Activated CD8-positive, alpha-beta T cell treated with anti-CD3 and anti-CD28 coated beads for 36 hours (primary cell): ENCODE measurements around the gene COL4A1. TPM values are rescaled to one million over a fixed set of nuclear protein-coding genes. Genes with fewer than 3 reads are reported as not detected.

ENCODE experiments used
- ATAC-seq: fragments of 200-7000 bp; cut with Tn5 transposase; one replicate; pipeline ENCODE4 v1.10.0; 2021; ENCODE audit warnings: mild to moderate bottlenecking, moderate library complexity
- CTCF ChIA-PET: fragments of 350-600 bp; sonication (Branson Sonifier 250); formaldehyde crosslinking; loops from one replicate; lab custom pipeline; 2021; ENCODE audit warnings: antibody characterized with exemption; lab: Charles Lee
- POLR2A ChIA-PET: fragments of 350-600 bp; sonication (Branson Sonifier 250); formaldehyde crosslinking; loops from one replicate; lab custom pipeline; 2021; ENCODE audit warnings: antibody characterized with exemption; lab: Charles Lee
- DNase-seq: peaks from one replicate; pipeline ENCODE4 v3.0.0-alpha.2; 2020
- H3K27ac Mint-ChIP-seq: one replicate; pipeline ENCODE4 v1.8.0; 2021; ENCODE audit warnings: mild to moderate bottlenecking, mixed read lengths
- H3K27me3 Mint-ChIP-seq: one replicate; pipeline ENCODE4 v1.8.0; 2021; ENCODE audit warnings: mixed read lengths
- H3K36me3 Mint-ChIP-seq: one replicate; pipeline ENCODE4 v1.8.0; 2021; ENCODE audit warnings: low read depth, mixed read lengths
- H3K4me1 Mint-ChIP-seq: one replicate; pipeline ENCODE4 v1.8.0; 2021; ENCODE audit warnings: low read depth, mixed read lengths
- H3K4me3 Mint-ChIP-seq: one replicate; pipeline ENCODE4 v1.8.0; 2021; ENCODE audit warnings: mild to moderate bottlenecking, moderate library complexity, mixed read lengths
- H3K9me3 Mint-ChIP-seq: one replicate; pipeline ENCODE4 v1.8.0; 2021; ENCODE audit warnings: mixed read lengths
- intact Hi-C: fragments of 100-400 bp; cut with micrococcal nuclease; formaldehyde crosslinking; loops from one replicate; pipeline ENCODE4 v1.10.0; 2022
- total RNA-seq, 2 experiments: library from RNA; stranded (reverse); gene quantifications; one replicate each; pipeline ENCODE4 v1.2.3, GENCODE V29; 2021
- TF ChIP-seq, protein P1 (sequence below): fragments of 200-600 bp; IDR thresholded peaks from one replicate; pipeline ENCODE4 v1.8.0; 2022; ENCODE audit warnings: antibody characterized with exemption, mild to moderate bottlenecking

The COL4A1 gene
- total RNA-seq, 2 experiments from 2014 or later, result not detected

DNA sequence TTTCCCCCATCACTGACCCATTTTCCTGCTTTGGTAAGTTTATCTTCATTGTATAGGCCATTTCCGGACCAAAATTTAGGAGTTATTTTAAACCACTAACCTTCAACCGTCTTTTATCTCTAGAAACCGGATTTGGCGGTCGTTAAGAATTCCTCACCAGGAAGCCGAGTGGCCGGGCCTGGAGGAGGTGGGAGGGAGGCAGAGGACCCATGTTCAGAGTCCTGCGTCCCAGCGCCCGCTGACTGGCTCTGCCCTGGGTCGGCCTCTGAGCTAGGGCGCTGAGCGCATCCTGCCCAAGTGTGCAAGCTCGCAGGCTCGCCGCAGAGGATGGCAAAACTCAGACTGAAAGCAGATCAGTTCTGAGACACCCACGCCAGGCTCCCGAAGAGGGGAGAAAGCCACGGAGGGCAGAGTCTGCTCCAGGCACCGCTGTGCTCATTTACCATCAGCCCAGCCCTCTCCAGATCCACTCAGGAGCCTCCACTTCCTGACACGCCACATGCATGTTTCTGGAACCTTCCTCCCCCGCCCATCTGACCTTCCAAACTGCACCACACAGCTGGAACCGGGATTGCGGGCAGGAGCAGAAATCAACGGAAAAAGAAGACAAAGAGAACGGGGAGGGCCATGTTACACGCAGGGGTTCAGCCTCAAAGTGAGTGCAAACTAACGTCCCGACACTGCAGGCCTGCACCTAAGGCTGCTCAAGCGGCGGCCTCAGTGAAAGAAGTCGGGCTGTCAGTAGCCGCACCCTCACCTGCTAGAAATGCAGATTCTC, 8.3 kb downstream of the COL4A1 start:
- Mint-ChIP-seq H3K36me3 (no peaks in the 10 kb centered on the region), H3K27me3 (peaks cover 43% of the 10 kb centered on the region), H3K9me3 (no peaks in the 10 kb centered on the region), H3K4me3 (no peak overlapping the region), H3K4me1 (peaks cover 5% of the 10 kb centered on the region), H3K27ac (no peak overlapping the region)
- POLR2A ChIA-PET, result no interaction called here
- CTCF ChIA-PET, result no interaction called here
- TF ChIP-seq, protein P1, sequence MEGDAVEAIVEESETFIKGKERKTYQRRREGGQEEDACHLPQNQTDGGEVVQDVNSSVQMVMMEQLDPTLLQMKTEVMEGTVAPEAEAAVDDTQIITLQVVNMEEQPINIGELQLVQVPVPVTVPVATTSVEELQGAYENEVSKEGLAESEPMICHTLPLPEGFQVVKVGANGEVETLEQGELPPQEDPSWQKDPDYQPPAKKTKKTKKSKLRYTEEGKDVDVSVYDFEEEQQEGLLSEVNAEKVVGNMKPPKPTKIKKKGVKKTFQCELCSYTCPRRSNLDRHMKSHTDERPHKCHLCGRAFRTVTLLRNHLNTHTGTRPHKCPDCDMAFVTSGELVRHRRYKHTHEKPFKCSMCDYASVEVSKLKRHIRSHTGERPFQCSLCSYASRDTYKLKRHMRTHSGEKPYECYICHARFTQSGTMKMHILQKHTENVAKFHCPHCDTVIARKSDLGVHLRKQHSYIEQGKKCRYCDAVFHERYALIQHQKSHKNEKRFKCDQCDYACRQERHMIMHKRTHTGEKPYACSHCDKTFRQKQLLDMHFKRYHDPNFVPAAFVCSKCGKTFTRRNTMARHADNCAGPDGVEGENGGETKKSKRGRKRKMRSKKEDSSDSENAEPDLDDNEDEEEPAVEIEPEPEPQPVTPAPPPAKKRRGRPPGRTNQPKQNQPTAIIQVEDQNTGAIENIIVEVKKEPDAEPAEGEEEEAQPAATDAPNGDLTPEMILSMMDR, result no peak
- intact Hi-C loops, result no loop called here
- ATAC-seq, result peak; percentile 82
- peak; percentile 64 for DNase-seq

DNA sequence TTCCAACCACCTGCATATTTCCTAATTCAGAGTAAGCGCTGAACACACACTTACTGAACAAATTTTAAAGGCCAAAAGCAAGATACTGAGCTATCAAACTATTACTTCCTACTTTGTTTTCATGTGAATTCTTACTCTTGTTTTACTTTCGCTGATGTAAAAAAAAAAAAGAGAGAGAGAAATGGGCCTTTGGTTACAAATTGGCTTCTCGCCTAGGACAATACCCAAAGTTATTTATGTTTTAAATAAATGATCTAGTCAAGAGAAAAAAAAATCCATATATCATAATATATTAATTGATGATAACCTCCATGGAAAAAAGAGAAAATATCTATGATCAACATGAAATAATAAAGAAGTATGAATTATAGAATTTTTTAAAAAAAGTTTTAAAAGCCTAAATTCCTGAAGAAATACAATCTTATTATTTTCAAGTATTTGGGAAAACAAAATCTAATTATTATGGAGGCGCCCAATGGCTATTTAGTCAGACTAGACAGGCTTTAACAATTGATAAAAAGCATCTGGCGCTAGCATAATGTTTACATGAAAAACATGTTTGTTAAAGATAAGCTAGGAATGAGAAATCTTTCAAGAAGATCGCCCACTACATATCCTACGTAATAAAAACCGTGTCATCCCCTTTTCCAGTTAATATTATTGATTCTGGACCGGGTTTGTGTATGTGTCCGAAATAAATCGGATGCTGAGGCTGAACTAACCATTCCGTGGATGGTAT, 9.0 kb downstream of the COL4A1 start:
- intact Hi-C loops, result no loop called here
- Mint-ChIP-seq H3K27ac (no peak overlapping the region), H3K4me1 (peaks cover 5% of the 10 kb centered on the region), H3K9me3 (no peaks in the 10 kb centered on the region), H3K27me3 (peaks cover 36% of the 10 kb centered on the region), H3K4me3 (no peak overlapping the region), H3K36me3 (no peaks in the 10 kb centered on the region)
- ChIA-PET CTCF (interaction anchor here (0.6 kb wide), 1 partner anchor 327 kb away, joined by 3 read pairs; no protein-coding TSS in a partner anchor), POLR2A (no interaction called here)
- TF ChIP-seq, protein P1, result no peak
- ATAC-seq (no peak), DNase-seq (no peak)

- DNase-seq (no peak), ATAC-seq (no peak)
- no peak overlapping the region for H3K27ac Mint-ChIP-seq
- peaks cover 5% of the 10 kb centered on the region for H3K4me1 Mint-ChIP-seq
- ChIA-PET POLR2A (no interaction called here), CTCF (interaction anchor here (0.6 to 1.1 kb wide), 2 partner anchors 65 to 326 kb away, joined by 3 read pairs; no protein-coding TSS in a partner anchor)
- H3K9me3 Mint-ChIP-seq, result no peaks in the 10 kb centered on the region
- H3K27me3 Mint-ChIP-seq, result peaks cover 35% of the 10 kb centered on the region
- H3K4me3 Mint-ChIP-seq, result no peak overlapping the region
- TF ChIP-seq, protein P1, result no peak
- H3K36me3 Mint-ChIP-seq, result no peaks in the 10 kb centered on the region
- intact Hi-C loops, result no loop called here
Observed at GRCh38 chr13:110297011-110297410, 9.9 kb downstream of the COL4A1 start.

DNA sequence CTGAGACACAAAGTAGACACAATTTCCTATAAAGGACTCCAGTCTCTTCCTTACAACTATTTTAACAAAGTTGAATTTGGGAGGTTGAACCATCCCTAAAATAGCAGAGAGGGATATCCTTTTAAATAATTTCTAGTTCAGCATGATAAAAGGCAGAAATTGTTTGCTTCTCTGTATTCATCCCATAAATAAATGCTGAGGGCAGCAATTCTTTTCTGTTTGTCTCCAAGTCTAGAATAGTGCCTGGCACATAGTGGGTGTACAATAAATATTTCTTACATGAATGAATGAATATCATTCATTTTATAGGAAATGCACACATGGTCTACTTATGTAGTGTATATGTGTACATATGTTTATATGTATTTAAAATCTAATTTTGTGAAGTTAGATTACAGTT, 12.3 kb downstream of the COL4A1 start:
- ATAC-seq (no peak), DNase-seq (no peak)
- Mint-ChIP-seq H3K4me1 (peaks cover 5% of the 10 kb centered on the region), H3K4me3 (no peak overlapping the region), H3K9me3 (no peaks in the 10 kb centered on the region), H3K36me3 (no peaks in the 10 kb centered on the region), H3K27ac (no peak overlapping the region), H3K27me3 (peaks cover 25% of the 10 kb centered on the region)
- TF ChIP-seq, protein P1, result no peak
- ChIA-PET CTCF (no interaction called here), POLR2A (no interaction called here)
- intact Hi-C loops, result no loop called here

DNA sequence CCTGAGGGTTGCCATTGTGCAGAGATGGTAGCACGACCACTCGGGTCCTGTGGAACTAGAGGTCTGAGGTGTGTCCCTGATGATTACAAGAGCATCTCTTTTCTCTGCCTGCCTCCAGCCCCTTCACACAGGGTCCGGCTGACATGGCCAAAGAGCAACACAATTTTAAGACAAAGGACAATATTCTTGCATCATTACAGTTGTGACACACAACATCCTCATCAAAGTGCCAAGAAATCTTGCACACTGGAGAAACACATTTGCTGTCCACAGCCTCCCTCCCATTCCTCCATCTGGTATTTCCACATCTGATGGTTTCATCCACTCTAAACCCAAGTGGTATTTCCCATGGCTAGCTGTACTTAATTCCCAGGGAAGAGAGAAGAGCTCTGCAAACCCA, 12.8 kb downstream of the COL4A1 start:
- intact Hi-C loops, result no loop called here
- CTCF ChIA-PET, result no interaction called here
- Mint-ChIP-seq H3K27ac (no peak overlapping the region), H3K9me3 (no peaks in the 10 kb centered on the region), H3K4me1 (peaks cover 5% of the 10 kb centered on the region), H3K4me3 (no peak overlapping the region), H3K27me3 (peaks cover 21% of the 10 kb centered on the region), H3K36me3 (no peaks in the 10 kb centered on the region)
- POLR2A ChIA-PET, result no interaction called here
- ATAC-seq (no peak), DNase-seq (no peak)
- TF ChIP-seq, protein P1, result no peak
